HG02840 (cell line): ENCODE results near the gene SLIT1.

Source experiments
- ATAC-seq: cut with Tn5 transposase; IDR thresholded peaks from one replicate; pipeline ENCODE4 v1.9.1; 2021; ENCODE audit warnings: mild to moderate bottlenecking, moderate library complexity, moderate number of reproducible peaks; ENCODE audit not compliant: unreplicated experiment, low FRiP score

SLIT1 gene

DNA sequence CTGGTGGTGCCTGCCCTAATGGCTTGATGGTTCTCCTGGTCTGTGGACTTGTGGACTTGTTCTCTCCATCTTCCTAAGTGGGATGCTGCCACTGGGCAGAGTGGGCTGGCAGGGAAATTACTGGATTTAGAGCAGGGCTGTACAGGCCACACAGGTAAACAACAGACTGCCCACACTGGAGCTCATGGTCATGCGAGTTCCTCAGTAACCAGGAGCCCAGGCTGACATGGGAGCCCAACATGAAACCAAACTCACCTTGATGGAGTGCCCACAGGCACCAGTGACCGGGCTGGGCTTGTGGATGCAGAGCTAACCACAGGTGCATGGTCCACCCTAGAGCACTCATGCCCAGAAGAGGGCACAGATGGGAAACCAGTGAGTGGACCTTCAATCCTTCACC lies 116.7 kb downstream of the SLIT1 start:
- no peak for ATAC-seq

DNA sequence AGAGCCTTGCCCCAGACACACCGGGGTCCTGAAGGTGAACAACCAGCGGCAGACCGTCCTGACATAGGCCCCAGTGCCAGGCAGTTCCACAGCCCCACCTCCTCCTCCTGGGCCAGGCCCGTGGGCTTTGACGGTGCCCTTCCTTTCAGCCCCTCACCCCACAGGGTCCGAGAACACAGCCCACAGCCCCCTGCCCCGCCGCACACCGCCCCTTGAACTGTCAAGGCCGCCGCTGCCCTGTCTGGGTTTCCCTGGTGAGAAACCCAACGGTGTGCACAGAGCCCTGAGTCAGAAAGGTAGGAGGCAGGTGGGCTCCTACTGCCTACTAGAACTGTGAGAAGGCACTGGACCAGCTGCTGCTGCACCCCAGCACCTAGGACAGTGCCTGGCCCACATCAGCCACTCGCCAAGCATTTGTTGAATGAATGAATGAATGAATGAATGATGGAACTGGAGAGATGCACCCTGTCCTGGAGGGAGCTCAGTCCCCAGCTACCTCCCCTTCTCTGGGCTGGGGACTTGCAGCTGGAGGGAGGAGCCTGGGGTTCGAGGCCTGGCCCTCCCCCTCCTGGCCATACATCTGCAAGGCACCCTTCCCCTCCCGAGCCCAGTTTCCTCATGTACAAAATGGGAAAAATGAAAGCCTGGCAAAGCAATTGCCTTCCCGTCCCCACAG lies 117.9 kb downstream of the SLIT1 start:
- no peak for ATAC-seq

DNA sequence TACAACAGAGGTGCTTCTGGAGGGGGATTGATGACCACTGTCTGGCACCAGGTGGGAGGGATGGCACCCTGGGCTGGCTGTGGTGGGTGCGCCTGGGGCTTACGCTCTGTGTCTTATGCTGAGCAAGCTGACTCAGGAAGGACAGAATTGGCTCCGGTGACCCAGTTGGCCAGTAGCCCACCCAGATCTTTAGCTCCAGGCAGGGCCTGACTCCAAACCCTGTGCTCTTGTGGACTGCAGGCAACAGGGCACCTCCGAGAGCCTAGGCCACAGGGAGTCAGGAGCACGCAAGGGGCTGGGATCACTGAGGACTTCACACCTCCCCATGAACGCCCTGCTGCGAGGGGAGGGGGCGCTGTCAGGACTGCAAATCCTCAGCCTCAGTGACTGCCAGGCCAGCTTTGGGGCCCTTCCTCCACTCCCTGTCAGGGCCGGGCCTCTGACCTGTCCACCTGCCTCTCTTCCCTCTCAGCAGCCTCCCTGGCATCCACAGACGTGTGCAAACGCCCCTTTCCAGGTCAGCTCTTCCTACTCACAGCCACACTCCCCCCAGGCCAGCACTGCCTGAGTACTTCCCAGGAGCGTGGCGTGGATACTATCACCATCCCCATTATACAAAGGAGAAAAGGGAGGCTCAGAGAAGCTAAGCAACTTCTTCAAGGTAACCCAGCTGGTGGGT lies 118.7 kb downstream of the SLIT1 start:
- ATAC-seq = no peak

DNA sequence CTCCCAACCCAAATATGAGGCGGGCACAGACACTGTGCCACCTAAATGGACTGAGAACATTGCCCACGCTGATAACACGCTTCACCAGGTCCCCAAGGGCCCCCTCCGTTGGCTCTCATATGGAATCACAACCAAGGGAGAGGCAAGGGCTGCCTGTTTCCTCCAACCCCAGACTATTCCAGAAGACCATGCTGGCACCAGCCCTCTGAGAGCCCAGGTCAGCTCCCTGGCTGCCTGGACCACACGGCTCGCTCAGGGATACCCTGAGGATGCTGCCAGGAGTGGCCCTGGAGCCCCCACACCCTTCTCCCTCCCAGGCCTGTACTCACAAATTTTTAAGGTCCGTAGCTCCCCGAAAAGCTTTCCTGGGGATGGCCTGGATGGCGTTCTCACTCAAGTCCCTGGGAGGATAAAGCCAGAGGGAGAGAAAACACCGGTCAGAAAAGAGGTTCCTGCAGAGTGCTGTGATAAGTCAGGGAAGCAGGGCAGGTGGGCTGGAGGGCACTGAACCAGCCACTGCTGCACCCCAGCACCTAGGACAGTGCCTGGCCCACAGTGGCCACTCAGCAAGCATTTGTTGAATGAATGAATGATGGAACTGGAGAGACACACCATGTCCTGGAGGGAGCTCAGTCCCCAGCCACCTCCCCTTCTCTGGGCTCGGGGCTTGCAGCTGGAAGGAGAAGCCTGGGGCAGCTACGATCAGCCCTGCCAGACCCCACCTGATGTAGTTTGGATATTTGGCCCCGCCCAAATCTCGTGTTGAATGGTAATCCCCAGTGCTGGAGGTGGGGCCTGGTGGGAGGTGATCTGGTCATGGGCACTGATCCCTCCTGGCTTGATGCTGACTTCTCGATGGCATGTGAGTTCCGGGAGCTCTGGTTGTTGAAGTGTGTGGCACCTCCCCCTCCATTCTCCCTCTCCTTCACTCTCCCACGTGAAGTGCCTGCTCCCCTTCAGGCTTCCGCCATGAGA lies 119.8 kb downstream of the SLIT1 start:
- ATAC-seq = no peak

DNA sequence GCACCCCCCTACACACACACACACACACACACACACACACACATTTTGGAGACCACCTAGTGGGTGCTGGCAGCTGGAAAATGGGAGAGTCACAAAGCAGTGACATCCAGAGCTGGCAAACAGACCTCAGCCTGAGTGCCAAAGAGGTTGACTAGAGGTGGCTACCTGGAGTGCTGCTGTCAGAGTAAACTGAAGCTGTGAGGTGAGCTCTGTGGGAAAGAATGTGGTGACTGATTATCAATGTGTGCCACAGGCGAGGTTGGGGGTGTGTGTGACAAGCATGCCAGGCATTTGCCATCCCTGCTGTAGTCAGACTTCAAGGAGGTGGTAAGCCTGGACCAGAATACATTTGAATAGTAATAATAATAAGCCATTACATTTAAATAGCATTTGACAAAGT lies 120.6 kb downstream of the SLIT1 start:
- no peak for ATAC-seq

DNA sequence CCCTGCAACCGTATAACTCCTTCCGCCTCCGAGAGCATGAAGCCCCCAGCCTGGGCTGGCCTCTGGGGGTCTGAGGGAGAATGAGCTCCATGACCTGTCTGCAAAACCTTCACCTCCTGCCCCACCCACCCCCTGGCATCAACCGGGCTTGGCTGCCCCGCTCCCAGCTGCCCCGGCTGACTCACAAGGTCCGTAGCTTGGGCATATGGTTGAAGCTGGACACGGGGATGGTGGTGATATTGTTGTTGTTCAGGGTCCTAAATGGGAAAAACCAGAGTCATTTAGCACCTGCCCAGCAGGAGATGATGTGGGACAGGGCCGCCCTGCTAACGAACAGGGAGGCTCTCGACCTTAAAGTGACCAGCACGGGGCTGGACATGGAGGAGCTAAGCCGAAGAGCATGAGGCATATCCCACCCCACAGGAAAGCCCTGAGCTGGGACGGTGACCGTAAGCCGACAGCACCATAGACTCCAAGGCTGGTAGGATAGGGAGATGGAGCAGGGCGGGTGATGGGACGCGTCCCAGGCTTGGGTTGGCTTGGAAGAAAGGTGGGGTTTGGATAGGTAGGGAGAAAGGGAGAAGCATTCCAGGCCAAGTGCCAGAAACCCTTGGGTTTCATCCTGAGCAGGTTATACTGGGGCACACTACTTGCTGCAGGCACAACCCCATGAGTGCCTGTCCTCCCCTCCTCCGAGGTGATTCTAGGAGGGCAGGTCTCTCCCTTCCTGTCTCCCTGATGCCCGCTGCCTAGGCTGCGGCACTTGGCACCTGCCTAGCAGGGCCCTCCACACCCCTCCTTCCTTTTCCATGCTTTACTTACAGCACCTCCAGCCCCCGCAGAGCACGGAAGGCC lies 121.5 kb downstream of the SLIT1 start:
- no peak for ATAC-seq

DNA sequence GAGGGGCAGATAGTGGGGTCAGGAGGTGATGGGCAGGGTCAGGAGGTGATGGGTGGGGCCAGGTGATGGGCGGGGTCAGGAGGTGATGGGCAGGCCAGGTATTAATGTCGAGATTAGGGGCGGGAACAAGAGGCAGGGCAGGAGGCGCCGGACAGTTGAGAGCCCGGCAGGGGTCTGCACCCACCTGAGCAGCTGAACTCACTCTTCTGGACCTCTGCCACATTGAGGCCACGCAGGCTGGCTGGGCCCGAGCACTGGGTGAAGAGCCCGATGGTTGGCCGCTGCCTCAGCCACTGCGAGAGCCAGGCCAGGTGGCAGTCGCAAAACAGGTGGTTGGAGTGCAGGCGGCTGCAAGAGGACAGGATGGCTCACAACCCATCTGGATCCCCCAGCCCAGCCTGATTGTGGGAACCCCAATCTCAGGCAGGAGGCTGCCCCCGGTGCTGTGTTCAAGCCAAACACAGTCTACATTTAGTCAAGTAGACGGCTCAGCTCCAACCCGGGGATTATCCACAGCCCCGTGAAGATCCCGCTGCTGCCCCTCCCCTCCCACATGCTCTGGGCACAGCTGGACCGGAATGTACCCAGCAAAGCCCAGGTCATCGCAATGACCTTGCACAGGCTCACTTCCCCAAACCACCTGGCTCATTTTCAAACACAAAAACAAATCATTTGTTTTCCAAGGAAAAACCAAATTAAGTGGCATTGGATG lies 122.3 kb downstream of the SLIT1 start:
- ATAC-seq = no peak

DNA sequence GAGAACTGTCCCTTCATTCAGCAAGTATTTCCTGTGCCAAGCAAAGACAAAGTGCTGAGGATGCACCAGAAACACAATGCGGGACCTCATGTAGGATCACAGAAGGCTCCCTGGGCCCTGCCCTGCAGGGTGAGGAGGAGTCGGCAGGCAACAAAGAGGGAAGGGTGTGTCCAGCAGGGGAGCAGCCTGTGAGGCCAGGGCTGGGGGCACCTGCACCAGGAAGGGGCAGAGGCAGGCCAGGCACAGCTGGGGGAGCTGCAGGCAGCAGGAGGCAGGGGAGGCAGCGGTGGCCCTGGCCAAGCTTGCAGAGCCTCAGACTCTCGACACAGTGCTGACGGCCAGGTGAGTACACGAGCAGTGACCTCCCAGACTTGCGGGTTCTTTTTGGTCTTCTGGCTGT lies 123.3 kb downstream of the SLIT1 start:
- no peak for ATAC-seq

DNA sequence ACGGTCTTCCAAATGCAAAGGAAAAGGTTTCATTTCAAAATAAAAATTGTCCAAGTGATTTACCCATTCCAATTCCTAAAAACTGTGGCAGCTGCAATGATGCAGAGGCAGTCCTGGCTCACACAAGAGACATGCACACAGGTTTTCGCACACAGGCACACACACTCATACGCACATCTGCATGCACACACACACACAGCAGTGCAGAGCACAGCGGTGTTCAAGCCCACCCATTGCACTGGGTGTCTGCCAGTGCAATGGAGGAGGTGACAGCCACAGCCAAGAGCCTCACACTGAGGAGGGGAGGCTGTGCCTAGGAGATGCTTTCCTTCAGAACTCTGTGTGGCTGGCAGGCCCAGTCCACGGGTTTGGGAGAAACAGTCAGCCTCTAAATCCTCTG lies 123.7 kb downstream of the SLIT1 start:
- no peak for ATAC-seq

DNA sequence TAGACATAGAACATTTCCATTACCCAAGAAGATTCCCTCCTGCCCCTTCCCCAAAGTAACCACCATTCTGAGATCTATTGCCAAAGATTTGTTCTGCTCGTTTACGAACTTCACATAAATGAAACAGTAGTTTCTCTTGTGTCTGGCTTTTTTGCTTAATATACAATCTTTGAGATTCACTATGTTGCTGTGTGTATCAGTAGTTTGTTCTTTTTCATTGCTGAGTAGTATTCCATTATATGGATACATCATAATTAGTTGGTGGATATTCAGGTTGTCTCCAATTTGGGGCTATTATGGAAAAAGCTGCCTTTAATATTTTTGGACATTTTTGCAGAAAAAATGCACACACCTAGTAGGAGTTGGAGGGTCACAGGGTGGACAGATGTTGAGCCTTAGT lies 124.3 kb downstream of the SLIT1 start:
- ATAC-seq = no peak

DNA sequence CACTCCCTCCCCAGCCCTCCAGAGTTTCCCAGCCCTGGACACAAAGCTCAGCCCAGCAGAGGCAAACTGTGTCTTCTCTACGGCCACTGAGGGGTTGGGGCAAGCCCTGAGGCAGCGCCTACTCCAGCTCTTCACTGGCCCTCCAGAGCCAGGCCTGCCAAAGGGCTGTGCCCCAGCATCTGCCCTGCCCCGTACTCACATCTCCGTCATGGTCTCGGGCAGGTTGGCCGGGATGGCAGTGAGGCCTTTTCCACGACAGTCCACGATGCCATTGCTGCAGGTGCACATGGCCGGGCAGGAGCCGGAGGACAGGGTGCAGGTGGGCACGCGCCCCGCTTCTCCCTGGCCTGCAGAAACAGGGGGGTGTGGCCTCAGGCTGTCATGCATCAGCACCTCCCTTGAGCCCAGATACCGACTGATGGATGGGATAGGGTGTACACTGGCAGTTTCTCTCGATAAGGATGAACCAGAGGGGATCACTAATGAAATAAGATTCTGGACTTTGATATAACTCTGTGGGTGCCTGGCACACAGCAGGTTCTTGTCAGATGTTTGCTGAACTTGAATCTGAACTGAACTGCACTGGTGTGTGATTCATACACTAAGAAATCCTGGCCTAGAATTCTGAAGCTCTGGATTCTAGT lies 125.2 kb downstream of the SLIT1 start:
- no peak for ATAC-seq

DNA sequence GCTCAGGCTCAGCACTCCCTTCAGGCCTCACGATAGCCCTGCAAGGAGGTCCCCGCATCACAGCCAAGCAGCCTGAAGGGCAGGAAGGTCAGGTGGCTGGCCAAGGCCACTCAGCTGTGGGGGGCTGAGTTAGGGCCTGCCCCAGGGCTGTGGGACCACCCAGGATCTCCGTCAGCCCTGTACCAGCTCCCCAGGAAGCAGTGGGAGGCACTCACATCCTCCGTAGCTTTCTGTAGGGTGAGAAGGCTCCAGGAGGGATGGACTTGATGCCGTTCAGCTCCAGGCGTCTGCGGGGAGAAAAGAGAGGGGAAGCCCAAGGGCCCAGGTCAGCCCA lies 125.9 kb downstream of the SLIT1 start:
- no peak for ATAC-seq

DNA sequence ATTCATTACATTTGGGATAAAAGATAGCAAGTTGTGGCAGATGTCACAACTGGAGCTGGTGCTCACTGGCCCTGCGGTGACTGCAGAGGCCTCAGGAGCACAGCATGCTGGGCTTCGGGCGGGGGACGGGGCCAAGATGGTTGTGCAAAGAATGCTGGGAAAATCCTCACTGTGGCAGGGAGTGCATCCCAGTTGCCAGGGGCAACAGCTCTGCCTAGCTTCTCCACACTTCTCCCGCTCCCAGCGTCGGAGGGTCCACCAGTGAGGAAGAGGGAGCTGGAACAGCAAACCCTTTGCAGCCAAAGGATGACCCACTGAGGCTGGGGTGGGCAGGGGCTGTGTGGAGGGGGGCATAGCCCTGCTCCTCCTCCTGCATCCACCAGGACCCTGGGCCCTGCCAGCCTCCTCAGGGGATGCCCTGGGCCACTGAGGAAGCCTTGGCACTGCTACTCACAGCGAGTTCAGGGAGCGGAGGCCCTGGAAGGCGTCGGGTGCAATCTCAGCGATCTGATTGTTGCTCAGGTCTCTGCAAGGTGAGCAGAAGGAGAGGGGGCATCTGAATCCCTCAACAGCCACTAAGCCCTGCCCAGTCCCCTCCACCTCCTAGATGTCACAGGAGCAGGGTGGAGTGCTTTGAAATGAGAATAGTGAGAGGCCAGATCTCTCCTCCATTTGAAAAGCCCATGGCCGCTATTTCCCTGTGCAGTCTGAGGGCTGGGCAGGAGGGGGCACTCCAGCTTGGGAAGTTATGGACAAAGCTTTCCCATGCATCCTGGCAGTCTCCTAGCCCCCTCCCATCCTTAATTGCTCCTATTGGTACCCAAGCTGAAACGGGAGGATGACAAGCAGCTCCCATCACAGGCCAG lies 126.5 kb downstream of the SLIT1 start:
- ATAC-seq = no peak

DNA sequence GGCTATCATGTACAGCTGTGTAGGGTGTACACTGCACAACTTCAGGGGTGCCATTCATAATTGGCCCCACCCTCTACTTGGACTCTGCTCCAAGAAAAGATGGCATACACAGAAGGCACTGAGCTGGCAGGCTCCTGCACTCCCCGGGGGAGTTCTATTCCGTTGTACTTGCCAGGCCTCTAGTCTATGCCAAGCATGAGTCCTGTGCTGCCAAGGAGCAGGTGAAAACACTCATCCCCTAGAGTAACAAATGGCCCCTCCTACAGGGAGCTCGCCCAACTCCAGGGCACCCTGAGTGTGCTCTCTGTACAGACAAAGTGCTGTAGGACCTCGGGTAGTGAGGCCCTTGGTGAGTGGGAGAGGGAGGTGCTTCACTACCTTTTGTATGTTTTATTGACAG lies 127.2 kb downstream of the SLIT1 start:
- no peak for ATAC-seq

DNA sequence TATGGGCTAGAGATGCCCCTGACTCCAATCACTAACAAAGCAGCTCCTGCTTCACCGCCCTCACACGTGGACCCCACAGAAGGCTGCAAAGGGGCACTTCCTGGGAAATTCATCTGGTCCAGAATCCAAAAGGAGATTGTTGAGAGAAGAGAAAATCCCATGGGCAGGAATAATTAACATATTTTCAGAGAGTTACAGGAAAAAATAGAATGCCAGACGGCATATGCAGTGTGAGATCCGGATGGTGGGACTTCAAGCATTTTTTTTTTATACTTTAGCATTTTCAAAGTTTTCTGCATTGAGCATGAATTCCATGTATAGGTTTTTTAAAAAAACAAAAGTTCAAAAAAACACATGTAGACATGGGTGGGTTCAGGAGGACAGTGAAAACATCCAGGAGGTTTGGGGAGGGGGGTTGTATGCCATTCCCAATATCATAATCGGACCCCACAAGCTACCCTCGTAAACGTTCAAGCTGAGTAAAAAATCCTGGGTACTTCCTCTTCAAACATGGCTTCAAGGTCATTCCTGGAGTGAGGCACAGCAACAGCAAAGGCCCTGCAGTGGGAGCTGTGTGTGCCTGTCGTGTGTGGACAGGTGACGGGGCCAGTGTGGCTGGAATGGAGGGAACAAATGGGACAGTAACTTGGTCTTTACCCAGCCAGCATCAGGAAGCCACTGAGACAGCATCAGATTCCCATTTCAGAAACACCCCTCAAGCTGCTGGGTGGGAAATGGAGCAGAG lies 128.1 kb downstream of the SLIT1 start:
- ATAC-seq = no peak

DNA sequence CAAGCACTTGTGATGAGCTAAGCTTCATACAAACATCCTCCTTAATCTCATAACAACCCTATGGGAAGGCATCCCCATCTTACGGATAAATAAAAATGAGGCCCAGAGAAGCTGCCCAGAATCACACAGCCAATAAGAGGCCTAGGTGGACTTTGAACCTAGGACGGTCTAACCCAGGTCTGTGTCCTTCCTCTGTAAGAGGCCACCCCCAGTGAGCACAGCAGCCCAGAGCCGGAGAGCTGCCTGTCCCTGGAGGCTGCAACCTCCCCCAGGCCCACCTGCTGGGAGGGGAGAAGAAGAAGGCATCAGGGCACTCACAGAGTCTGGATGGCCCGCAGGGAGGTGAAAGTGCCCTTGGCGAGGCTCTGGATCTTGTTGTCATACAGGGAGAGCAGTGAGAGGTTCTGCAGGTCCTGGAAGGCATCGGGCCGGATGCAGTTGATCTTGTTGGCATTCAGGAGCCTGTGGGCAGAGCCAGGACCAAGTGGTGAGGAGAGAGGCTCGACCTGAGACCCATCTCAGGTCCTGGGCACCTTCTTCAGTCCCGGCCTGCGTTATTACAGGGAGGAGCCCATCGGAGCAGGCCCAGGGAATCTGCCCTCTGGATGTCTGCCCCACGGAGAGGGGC lies 129.6 kb downstream of the SLIT1 start:
- no peak for ATAC-seq

DNA sequence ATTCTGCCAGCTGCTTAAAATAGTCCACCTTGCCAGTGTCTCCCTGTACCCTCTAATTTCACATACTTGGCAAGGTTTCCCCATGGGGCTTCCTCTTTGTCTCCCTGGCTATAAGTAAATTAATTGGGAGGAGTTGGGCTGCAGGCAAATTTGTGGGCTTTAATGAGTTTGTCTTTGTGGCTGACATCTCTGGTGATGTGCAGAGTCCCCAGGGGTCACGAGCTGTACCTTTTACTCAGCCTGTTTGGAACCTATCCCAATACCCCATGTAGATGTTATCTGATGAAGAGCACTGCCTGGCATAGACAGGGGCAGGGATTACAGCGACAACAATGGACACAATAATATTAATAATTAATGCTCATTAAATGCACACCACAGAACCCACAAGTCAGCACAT lies 132.5 kb downstream of the SLIT1 start:
- ATAC-seq = no peak
